ENCODE results near the gene ST3GAL3. TPM values are rescaled to one million over a fixed set of nuclear protein-coding genes. Genes with fewer than 3 reads are reported as not detected.

Gene ST3GAL3
- total RNA-seq, 1 donor from 2014 or later, result 18.3 TPM

GRCh38 chr1:43861337-43861736 lies 154.0 kb downstream of the ST3GAL3 start:
- no peak for TF ChIP-seq CTCF (conservative IDR thresholded peaks at IDR 0.05; ENCODE audit: low read depth, low read length)
- no peak for DNase-seq (ENCODE audit: low read depth)
- H3K4me3 ChIP-seq (ENCODE audit: low read depth, low read length), result no peak overlapping the region

- H3K4me3 ChIP-seq (ENCODE audit: low read depth, low read length), result no peak overlapping the region
- DNase-seq (ENCODE audit: low read depth), result no peak
- TF ChIP-seq CTCF (conservative IDR thresholded peaks at IDR 0.05; ENCODE audit: low read depth, low read length), result no peak
Observed at GRCh38 chr1:43861988-43862735, 154.8 kb downstream of the ST3GAL3 start.

- no peak for TF ChIP-seq CTCF (conservative IDR thresholded peaks at IDR 0.05; ENCODE audit: low read depth, low read length)
- DNase-seq (ENCODE audit: low read depth), result no peak
- H3K4me3 ChIP-seq (ENCODE audit: low read depth, low read length), result no peak overlapping the region
Observed at GRCh38 chr1:43864111-43865045, 157.0 kb downstream of the ST3GAL3 start.

GRCh38 chr1:43866201-43866600 lies 158.9 kb downstream of the ST3GAL3 start:
- no peak for TF ChIP-seq CTCF (conservative IDR thresholded peaks at IDR 0.05; ENCODE audit: low read depth, low read length)
- H3K4me3 ChIP-seq (ENCODE audit: low read depth, low read length), result no peak overlapping the region
- DNase-seq (ENCODE audit: low read depth), result no peak

GRCh38 chr1:43867976-43868740 lies 160.8 kb downstream of the ST3GAL3 start:
- H3K4me3 ChIP-seq (ENCODE audit: low read depth, low read length), result no peak overlapping the region
- no peak for TF ChIP-seq CTCF (conservative IDR thresholded peaks at IDR 0.05; ENCODE audit: low read depth, low read length)
- no peak for DNase-seq (ENCODE audit: low read depth)

- no peak for TF ChIP-seq CTCF (conservative IDR thresholded peaks at IDR 0.05; ENCODE audit: low read depth, low read length)
- no peak overlapping the region for H3K4me3 ChIP-seq (ENCODE audit: low read depth, low read length)
- no peak for DNase-seq (ENCODE audit: low read depth)
Observed at GRCh38 chr1:43868741-43869067, 161.4 kb downstream of the ST3GAL3 start.

All from epithelial cell of proximal tubule (primary cell).